Measurements from ENCODE around the gene INSRR. TPM values are rescaled to one million over a fixed set of nuclear protein-coding genes. Genes with fewer than 3 reads are reported as not detected.

Gene INSRR
- total RNA-seq, 1 experiment from 2014 or later, result not detected

DNA sequence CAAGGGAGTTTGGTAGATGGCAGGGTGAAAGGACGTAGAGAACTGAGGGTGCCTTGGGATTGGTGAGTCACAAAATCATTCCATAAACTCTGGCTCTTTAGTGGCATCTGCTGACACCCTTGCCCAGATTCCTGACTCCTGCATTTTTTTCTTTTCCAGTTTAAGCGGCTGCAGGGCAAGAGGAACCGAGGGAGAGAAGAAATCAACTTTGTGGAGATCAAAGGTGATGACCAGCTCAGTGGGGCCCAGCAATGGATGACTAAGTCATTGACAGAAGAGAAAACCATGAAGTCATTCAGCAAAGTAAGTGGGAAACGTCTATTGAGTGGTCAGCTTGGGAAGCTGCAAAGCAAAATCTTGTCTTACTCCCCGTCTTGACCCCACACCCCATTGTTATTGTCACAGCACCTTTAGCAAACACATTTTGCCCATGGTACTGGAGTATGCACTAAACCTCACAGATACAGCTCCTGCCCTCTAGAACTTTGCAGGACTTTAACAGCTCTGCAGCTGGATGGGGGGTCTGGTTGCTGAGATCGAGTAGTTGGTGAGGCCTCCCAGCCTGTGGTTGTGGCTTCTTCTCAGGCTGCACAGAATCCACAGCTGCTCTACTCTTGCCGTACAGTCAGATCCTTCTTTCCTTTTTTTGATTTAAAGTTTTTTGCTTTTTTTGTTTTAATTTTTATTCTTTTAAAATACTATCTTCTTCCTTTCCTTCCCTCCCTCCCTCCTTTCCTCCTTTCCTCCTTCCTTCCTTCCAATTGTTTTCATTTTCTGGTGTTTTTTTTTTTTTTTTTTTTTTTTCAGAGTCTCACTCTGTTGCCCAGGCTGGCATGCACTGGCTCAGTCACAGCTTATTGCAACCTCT is 64.2 kb downstream of the INSRR start:
- DNase-seq (ENCODE audit: unreplicated experiment), result no peak
- TF ChIP-seq, protein P1, sequence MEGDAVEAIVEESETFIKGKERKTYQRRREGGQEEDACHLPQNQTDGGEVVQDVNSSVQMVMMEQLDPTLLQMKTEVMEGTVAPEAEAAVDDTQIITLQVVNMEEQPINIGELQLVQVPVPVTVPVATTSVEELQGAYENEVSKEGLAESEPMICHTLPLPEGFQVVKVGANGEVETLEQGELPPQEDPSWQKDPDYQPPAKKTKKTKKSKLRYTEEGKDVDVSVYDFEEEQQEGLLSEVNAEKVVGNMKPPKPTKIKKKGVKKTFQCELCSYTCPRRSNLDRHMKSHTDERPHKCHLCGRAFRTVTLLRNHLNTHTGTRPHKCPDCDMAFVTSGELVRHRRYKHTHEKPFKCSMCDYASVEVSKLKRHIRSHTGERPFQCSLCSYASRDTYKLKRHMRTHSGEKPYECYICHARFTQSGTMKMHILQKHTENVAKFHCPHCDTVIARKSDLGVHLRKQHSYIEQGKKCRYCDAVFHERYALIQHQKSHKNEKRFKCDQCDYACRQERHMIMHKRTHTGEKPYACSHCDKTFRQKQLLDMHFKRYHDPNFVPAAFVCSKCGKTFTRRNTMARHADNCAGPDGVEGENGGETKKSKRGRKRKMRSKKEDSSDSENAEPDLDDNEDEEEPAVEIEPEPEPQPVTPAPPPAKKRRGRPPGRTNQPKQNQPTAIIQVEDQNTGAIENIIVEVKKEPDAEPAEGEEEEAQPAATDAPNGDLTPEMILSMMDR (IDR thresholded peaks at IDR 0.05; ENCODE audit: unreplicated experiment), result no peak
- no peak overlapping the region for H3K4me3 Mint-ChIP-seq (ENCODE audit: unreplicated experiment)
- ChIA-PET POLR2A (interaction anchor here (0.8 to 1.1 kb wide), 2 partner anchors 11 to 68 kb away, joined by 3 read pairs; no protein-coding TSS in a partner anchor), CTCF (interaction anchor here (0.5 to 15.6 kb wide), 16 partner anchors 11 to 1912 kb away, joined by 3 to 237 read pairs (median 4); partner anchors contain the start of genes INSRR, METTL25B, NTRK1 and PEAR1)
- intact Hi-C loops (cut with micrococcal nuclease), result no loop called here
- H3K36me3 Mint-ChIP-seq (ENCODE audit: insufficient read depth, unreplicated experiment), result peaks cover 93% of the 10 kb centered on the region
- H3K27me3 Mint-ChIP-seq (ENCODE audit: insufficient read depth, unreplicated experiment), result no peaks in the 10 kb centered on the region
- H3K9me3 Mint-ChIP-seq (ENCODE audit: unreplicated experiment), result no peaks in the 10 kb centered on the region
- no peaks in the 10 kb centered on the region for H3K4me1 Mint-ChIP-seq (ENCODE audit: insufficient read depth, unreplicated experiment)
- no peak overlapping the region for H3K27ac Mint-ChIP-seq (ENCODE audit: low read depth, unreplicated experiment)
- BruUV-seq (replicated peaks), result no TSS peak

Other genes with a start within 250 kb of the INSRR start
- not detected in 2 replicates for gene HAPLN2, start 239.7 kb downstream of the INSRR start, total RNA-seq (2022)
- gene BCAN, start 217.0 kb downstream of the INSRR start, total RNA-seq (2022), result 0.37 TPM in 1 of 2 replicates, not detected in the other
- gene NES, start 181.7 kb downstream of the INSRR start, total RNA-seq (2022), result not detected in 2 replicates
- gene CRABP2, start 153.5 kb downstream of the INSRR start, total RNA-seq (2022), result 0.98 and 1.9 TPM in 2 replicates
- gene METTL25B, start 130.6 kb downstream of the INSRR start, total RNA-seq (2022), result 46.0 and 68.9 TPM in 2 replicates
- gene ISG20L2, start 130.4 kb downstream of the INSRR start, total RNA-seq (2022), result 49.9 and 57.5 TPM in 2 replicates
- gene MRPL24, start 118.0 kb downstream of the INSRR start, total RNA-seq (2022), result 233 and 261 TPM in 2 replicates
- gene HDGF, start 107.4 kb downstream of the INSRR start, total RNA-seq (2022), result 679 and 707 TPM in 2 replicates
- gene PRCC, start 91.6 kb downstream of the INSRR start, total RNA-seq (2022), result 112 and 131 TPM in 2 replicates
- gene SH2D2A, start 42.3 kb downstream of the INSRR start, total RNA-seq (2022), result 19.2 and 27.9 TPM in 2 replicates
- gene NTRK1, start 1.7 kb upstream of the INSRR start, total RNA-seq (2022), result 0.15 and 0.33 TPM in 2 replicates
- 6.5 and 8.8 TPM in 2 replicates for gene PEAR1, start 34.6 kb upstream of the INSRR start, total RNA-seq (2022)
- not detected in 2 replicates for gene LRRC71, start 61.5 kb upstream of the INSRR start, total RNA-seq (2022)
- 34.5 and 38.5 TPM in 2 replicates for gene ARHGEF11, start 186.6 kb upstream of the INSRR start, total RNA-seq (2022)
- gene ETV3L, start 240.7 kb upstream of the INSRR start, total RNA-seq (2022), result not detected in 2 replicates